ENCODE measurements around the gene PRKG1. TPM values are rescaled to one million over a fixed set of nuclear protein-coding genes. Genes with fewer than 3 reads are reported as not detected.

Gene PRKG1
- total and polyA plus RNA-seq, 2 donors (not counting 1 experiment from before 2014, with no cell fraction given): not detected

DNA sequence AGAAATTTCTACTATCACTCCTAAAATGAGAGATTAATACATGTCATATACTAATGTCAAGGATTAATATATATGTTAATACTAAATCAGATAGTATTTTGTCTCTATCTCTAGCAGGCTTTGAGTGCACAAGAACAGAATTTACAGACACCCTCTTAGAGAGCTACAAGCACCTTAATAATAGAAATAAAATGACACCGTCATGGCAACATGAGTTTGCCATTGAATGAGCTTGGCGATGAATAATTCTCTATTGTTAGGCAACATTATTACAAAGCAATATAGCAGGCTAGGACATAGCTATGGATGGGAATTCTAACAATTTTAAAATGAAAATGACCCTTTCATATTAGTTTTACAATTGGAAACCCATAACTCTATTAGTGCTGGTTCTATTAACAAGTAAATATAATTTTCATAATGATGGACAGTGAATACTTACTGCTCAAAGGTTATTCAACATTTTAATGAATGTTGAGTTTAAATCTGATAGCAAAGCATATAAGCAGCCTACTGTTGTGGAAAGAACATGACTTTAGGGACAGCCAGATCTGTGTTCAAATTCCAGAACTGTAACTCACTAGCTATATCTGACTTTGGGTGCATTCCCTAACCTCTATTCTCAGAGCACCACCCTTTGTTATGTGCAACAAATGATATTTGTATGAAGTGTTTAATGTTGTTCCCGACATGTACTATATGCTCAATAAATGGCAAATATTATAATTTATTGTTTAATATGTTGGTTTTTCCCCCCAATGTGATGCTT is 1055.3 kb downstream of the PRKG1 start:
- CTCF ChIA-PET: no interaction called here
- no peak overlapping the region for H3K27ac ChIP-seq (ENCODE audit: low read length in 2 of 2)
- TF ChIP-seq EZH2 (IDR thresholded peaks at IDR 0.05; ENCODE audit: borderline replicate concordance, insufficient read depth, low read depth, low read length, poor library complexity, severe bottlenecking): no peak
- TF ChIP-seq, protein P1, sequence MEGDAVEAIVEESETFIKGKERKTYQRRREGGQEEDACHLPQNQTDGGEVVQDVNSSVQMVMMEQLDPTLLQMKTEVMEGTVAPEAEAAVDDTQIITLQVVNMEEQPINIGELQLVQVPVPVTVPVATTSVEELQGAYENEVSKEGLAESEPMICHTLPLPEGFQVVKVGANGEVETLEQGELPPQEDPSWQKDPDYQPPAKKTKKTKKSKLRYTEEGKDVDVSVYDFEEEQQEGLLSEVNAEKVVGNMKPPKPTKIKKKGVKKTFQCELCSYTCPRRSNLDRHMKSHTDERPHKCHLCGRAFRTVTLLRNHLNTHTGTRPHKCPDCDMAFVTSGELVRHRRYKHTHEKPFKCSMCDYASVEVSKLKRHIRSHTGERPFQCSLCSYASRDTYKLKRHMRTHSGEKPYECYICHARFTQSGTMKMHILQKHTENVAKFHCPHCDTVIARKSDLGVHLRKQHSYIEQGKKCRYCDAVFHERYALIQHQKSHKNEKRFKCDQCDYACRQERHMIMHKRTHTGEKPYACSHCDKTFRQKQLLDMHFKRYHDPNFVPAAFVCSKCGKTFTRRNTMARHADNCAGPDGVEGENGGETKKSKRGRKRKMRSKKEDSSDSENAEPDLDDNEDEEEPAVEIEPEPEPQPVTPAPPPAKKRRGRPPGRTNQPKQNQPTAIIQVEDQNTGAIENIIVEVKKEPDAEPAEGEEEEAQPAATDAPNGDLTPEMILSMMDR (IDR thresholded peaks at IDR 0.05): no peak
- H3K4me3 ChIP-seq (ENCODE audit: control extremely low read depth in 1 of 5, extremely low read depth in 1 of 5, insufficient read depth in 1 of 5, low read depth in 2 of 5, low read length in 4 of 5): no peak overlapping the region
- H3K4me2 ChIP-seq (replicated peaks; ENCODE audit: low read depth, low read length, poor library complexity, severe bottlenecking): no peak overlapping the region
- H3K36me3 ChIP-seq (replicated peaks in 1 of 2; ENCODE audit: control extremely low read depth in 1 of 2, control insufficient read depth in 1 of 2, extremely low read depth in 1 of 2, insufficient read depth in 2 of 2, low read length in 1 of 2): no peaks in the 10 kb centered on the region
- no CpG with 5 or more reads among the region's 3 CpGs for WGBS (ENCODE audit: insufficient coverage)
- Mint-ChIP-seq H3K9me3 (ENCODE audit: insufficient read depth) (no peaks in the 10 kb centered on the region), H3K27ac (no peak overlapping the region), H3K4me1 (no peaks in the 10 kb centered on the region), H3K4me3 (no peak overlapping the region), H3K27me3 (peaks cover 6% of the 10 kb centered on the region)
- H4K20me1 ChIP-seq (ENCODE audit: control insufficient read depth, insufficient read depth, low read length, poor library complexity, severe bottlenecking): no peaks in the 10 kb centered on the region
- no peak for DNase-seq
- H3K27me3 ChIP-seq (replicated peaks in 1 of 4; ENCODE audit: control extremely low read depth in 1 of 4, control insufficient read depth in 3 of 4, insufficient read depth in 4 of 4, low read length in 3 of 4): no peaks in the 10 kb centered on the region
- H3K9ac ChIP-seq (ENCODE audit: low read length): no peak overlapping the region
- no peaks in the 10 kb centered on the region for H3K4me1 ChIP-seq (ENCODE audit: control insufficient read depth in 2 of 2, insufficient read depth in 2 of 2, low read length in 2 of 2)
- no peak for ATAC-seq (ENCODE audit: low read depth)
- POLR2A ChIA-PET: no interaction called here
- H3K9me3 ChIP-seq (ENCODE audit: control extremely low read depth in 1 of 3, control insufficient read depth in 2 of 3, insufficient read depth in 1 of 3, low read length in 2 of 3): no peaks in the 10 kb centered on the region
- no peak overlapping the region for H2AFZ ChIP-seq (ENCODE audit: insufficient read depth, low read depth, low read length, poor library complexity, severe bottlenecking)
- no peaks in the 10 kb centered on the region for H3K79me2 ChIP-seq (ENCODE audit: control insufficient read depth, insufficient read depth, low read length)
- intact Hi-C loops (cut with micrococcal nuclease): no loop called here

DNA sequence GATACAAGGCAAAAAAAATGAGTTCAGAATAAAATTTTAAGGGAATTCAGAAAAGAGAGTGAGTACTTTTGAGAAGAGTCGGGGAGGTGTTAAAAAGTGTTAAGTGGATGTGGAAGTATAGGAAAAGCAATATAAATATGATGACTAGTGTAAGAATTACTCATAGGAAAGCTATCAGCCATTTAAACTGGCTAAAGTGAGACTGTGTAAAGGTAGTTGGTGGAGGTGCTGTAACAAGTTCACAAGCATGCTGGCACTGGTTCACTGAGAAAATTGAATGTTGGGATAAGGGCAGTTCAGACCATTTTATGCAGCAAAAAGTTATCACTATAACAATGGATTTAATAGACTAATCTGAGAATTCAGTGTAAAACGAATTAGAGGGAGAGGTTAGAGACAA is 1060.8 kb downstream of the PRKG1 start:
- Histone ChIP-seq H2AFZ (ENCODE audit: insufficient read depth, low read depth, low read length, poor library complexity, severe bottlenecking) (no peak overlapping the region), H3K27ac (ENCODE audit: low read length in 2 of 2) (no peak overlapping the region), H3K9me3 (ENCODE audit: control extremely low read depth in 1 of 3, control insufficient read depth in 2 of 3, insufficient read depth in 1 of 3, low read length in 2 of 3) (no peaks in the 10 kb centered on the region), H3K9ac (ENCODE audit: low read length) (no peak overlapping the region), H3K27me3 (replicated peaks in 1 of 4; ENCODE audit: control extremely low read depth in 1 of 4, control insufficient read depth in 3 of 4, insufficient read depth in 4 of 4, low read length in 3 of 4) (no peaks in the 10 kb centered on the region), H4K20me1 (ENCODE audit: control insufficient read depth, insufficient read depth, low read length, poor library complexity, severe bottlenecking) (no peaks in the 10 kb centered on the region), H3K4me2 (replicated peaks; ENCODE audit: low read depth, low read length, poor library complexity, severe bottlenecking) (no peak overlapping the region), H3K4me1 (ENCODE audit: control insufficient read depth in 2 of 2, insufficient read depth in 2 of 2, low read length in 2 of 2) (no peaks in the 10 kb centered on the region), H3K79me2 (ENCODE audit: control insufficient read depth, insufficient read depth, low read length) (no peaks in the 10 kb centered on the region), H3K36me3 (replicated peaks in 1 of 2; ENCODE audit: control extremely low read depth in 1 of 2, control insufficient read depth in 1 of 2, extremely low read depth in 1 of 2, insufficient read depth in 2 of 2, low read length in 1 of 2) (no peaks in the 10 kb centered on the region), H3K4me3 (ENCODE audit: control extremely low read depth in 1 of 5, extremely low read depth in 1 of 5, insufficient read depth in 1 of 5, low read depth in 2 of 5, low read length in 4 of 5) (no peak overlapping the region)
- ChIA-PET CTCF (no interaction called here), POLR2A (no interaction called here)
- Mint-ChIP-seq H3K4me3 (no peak overlapping the region), H3K4me1 (no peaks in the 10 kb centered on the region), H3K27ac (no peak overlapping the region), H3K9me3 (ENCODE audit: insufficient read depth) (no peaks in the 10 kb centered on the region), H3K27me3 (no peaks in the 10 kb centered on the region)
- intact Hi-C loops (cut with micrococcal nuclease): no loop called here
- WGBS (ENCODE audit: insufficient coverage): 20% methylated on average over 1 of the region's 2 CpGs
- DNase-seq (no peak), ATAC-seq (ENCODE audit: low read depth) (no peak)
- TF ChIP-seq EZH2 (IDR thresholded peaks at IDR 0.05; ENCODE audit: borderline replicate concordance, insufficient read depth, low read depth, low read length, poor library complexity, severe bottlenecking): no peak
- TF ChIP-seq, protein P1 (IDR thresholded peaks at IDR 0.05): no peak

All from B cell (primary cell).